Loucy (cell line): Measurements from ENCODE around the gene SLC39A11.
"Not testable (repeated sequence)": the region's sequence is repeated elsewhere in the genome, so short reads cannot be mapped to it uniquely, and the experiment has no call there.

ENCODE experiments used
- H2AFZ ChIP-seq: fragments of 200-600 bp; sonication (generic); 2 replicates; pipeline ENCODE4 v1.6.0; 2016; ENCODE audit warnings: antibody characterized with exemption, mild to moderate bottlenecking, low read length, moderate library complexity
- H3F3A ChIP-seq: fragments of 200-600 bp; 2 replicates; pipeline ENCODE4 v1.6.0; 2016; ENCODE audit warnings: antibody characterized with exemption, low read depth, mild to moderate bottlenecking
- H3K27me3 ChIP-seq: fragments of 200-600 bp; sonication (generic); 2 replicates; pipeline ENCODE4 v1.6.1; 2014; ENCODE audit warnings: low read length, mild to moderate bottlenecking; ENCODE audit not compliant: insufficient read depth, poor library complexity, severe bottlenecking
- H3K36me3 ChIP-seq: fragments of 200-600 bp; sonication (generic); 2 replicates; pipeline ENCODE4 v1.6.1; 2016; ENCODE audit warnings: low read length; ENCODE audit not compliant: insufficient read depth
- H3K4me1 ChIP-seq: fragments of 200-600 bp; sonication (generic); 2 replicates; pipeline ENCODE4 v1.5.1; 2014; ENCODE audit warnings: low read length, mild to moderate bottlenecking; ENCODE audit not compliant: insufficient read depth, poor library complexity, severe bottlenecking
- H3K4me2 ChIP-seq: fragments of 200-600 bp; sonication (generic); 2 replicates; pipeline ENCODE4 v1.6.0; 2014; ENCODE audit warnings: antibody characterized with exemption, low read length, low read depth, mild to moderate bottlenecking; ENCODE audit not compliant: poor library complexity, severe bottlenecking
- H3K4me3 ChIP-seq: fragments of 200-600 bp; sonication (generic); 2 replicates; pipeline ENCODE4 v1.5.1; 2014; ENCODE audit warnings: low read length, mild to moderate bottlenecking, mixed read lengths; ENCODE audit not compliant: poor library complexity, severe bottlenecking
- H3K79me2 ChIP-seq: fragments of 200-600 bp; sonication (generic); 2 replicates; pipeline ENCODE4 v1.6.1; 2014; ENCODE audit warnings: low read length; ENCODE audit not compliant: insufficient read depth
- H3K9ac ChIP-seq: fragments of 200-600 bp; sonication (generic); 2 replicates; pipeline ENCODE4 v1.6.0; 2014; ENCODE audit warnings: mild to moderate bottlenecking, low read depth, low read length, moderate library complexity; ENCODE audit not compliant: poor library complexity, severe bottlenecking
- H3K9me2 ChIP-seq: fragments of 200-600 bp; sonication (generic); replicated peaks from 2 replicates; pipeline ENCODE4 v1.6.1; 2016; ENCODE audit warnings: low read depth, low read length, mixed read lengths
- H3K9me3 ChIP-seq: fragments of 200-600 bp; sonication (generic); 2 replicates; pipeline ENCODE4 v1.6.1; 2014; ENCODE audit warnings: mild to moderate bottlenecking, antibody characterized with exemption, low read length, low read depth; ENCODE audit not compliant: insufficient read depth
- H4K20me1 ChIP-seq: fragments of 200-600 bp; sonication (generic); 2 replicates; pipeline ENCODE4 v1.6.0; 2014; ENCODE audit warnings: antibody characterized with exemption, low read length, mild to moderate bottlenecking; ENCODE audit not compliant: insufficient read depth, poor library complexity, severe bottlenecking
- CTCF ChIP-seq: fragments of 200-600 bp; sonication (generic); conservative IDR thresholded peaks from 2 replicates; pipeline ENCODE4 v1.5.1; 2014; ENCODE audit warnings: mild to moderate bottlenecking, antibody characterized with exemption, low read length
- EZH2phosphoT487 ChIP-seq: fragments of 200-600 bp; IDR thresholded peaks from 2 replicates; pipeline ENCODE4 v1.6.1; 2018; ENCODE audit warnings: antibody characterized with exemption, mild to moderate bottlenecking, moderate library complexity, borderline replicate concordance

The SLC39A11 gene

DNA sequence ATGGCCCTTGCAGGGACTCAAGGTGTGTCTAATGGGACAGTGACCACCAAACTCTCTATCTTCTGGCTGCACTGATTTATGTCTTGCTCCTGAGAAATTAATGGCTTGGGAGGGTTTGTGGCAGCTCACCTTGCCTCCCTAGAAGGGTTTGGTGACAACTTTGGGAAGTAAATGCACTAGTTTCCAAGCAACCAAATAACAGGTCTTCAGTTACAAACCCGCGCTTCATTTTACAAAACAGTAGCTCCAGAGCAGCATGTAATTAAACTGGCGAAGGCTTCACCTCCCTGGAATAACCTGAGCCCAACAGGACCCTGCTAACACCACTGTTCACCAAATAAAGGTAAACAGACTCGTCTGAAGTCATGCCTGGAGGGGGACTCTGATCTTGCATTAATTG lies 318.3 kb downstream of the SLC39A11 start:
- Histone ChIP-seq H4K20me1 (no peaks in the 10 kb centered on the region), H3K4me1 (no peaks in the 10 kb centered on the region), H3K9me3 (no peaks in the 10 kb centered on the region), H3K4me2 (no peak overlapping the region), H3K4me3 (no peak overlapping the region), H3K79me2 (no peaks in the 10 kb centered on the region), H3F3A (no peaks in the 10 kb centered on the region), H3K9ac (no peak overlapping the region), H3K27me3 (no peaks in the 10 kb centered on the region), H3K36me3 (no peaks in the 10 kb centered on the region), H2AFZ (no peak overlapping the region), H3K9me2 (no peaks in the 10 kb centered on the region)
- no peak for TF ChIP-seq CTCF
- TF ChIP-seq EZH2phosphoT487 = no peak

GRCh38 chr17:72773225-72773624 lies 319.3 kb downstream of the SLC39A11 start:
- H3K36me3 ChIP-seq = not testable (repeated sequence)

GRCh38 chr17:72772331-72772821 lies 320.1 kb downstream of the SLC39A11 start:
- Histone ChIP-seq H3K9ac (no peak overlapping the region), H3K9me2 (no peaks in the 10 kb centered on the region), H3K27me3 (no peaks in the 10 kb centered on the region), H3K9me3 (no peaks in the 10 kb centered on the region), H3K4me1 (no peaks in the 10 kb centered on the region), H3K79me2 (no peaks in the 10 kb centered on the region), H3K36me3 (no peaks in the 10 kb centered on the region), H4K20me1 (no peaks in the 10 kb centered on the region), H3F3A (no peaks in the 10 kb centered on the region), H3K4me3 (no peak overlapping the region), H3K4me2 (no peak overlapping the region), H2AFZ (no peak overlapping the region)
- TF ChIP-seq EZH2phosphoT487 (no peak), CTCF (no peak)

More at GRCh38 chr17:72773225-72773624, 319.3 kb downstream of the SLC39A11 start:
- H3K9me3 ChIP-seq, H3K9ac ChIP-seq, H3K79me2 ChIP-seq, H3K9me2 ChIP-seq, H4K20me1 ChIP-seq, H3K4me3 ChIP-seq, H2AFZ ChIP-seq, H3K4me2 ChIP-seq, H3K27me3 ChIP-seq, H3F3A ChIP-seq, H3K4me1 ChIP-seq: not testable (repeated sequence)

DNA sequence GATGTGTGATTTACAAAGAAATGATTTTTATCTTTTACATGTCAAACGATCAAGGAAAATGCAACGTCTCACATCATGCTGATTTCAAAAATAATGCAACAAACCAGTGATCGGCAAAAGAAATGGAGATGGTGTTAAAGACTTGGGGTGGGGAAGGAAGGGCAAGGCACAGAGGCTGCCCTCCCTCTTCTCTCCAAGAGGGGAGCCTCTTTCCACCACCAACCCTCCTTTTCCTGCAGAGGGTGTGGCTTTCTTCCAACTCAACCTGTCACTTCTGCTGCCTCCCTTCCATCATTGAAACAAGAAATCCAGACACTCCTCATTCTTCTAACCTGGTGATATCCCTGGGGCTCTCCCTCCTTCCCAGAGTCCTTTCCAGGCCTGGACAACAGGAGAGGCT lies 320.8 kb downstream of the SLC39A11 start:
- Histone ChIP-seq H3K9me2 (no peaks in the 10 kb centered on the region), H3F3A (no peaks in the 10 kb centered on the region), H3K4me3 (no peak overlapping the region), H4K20me1 (no peaks in the 10 kb centered on the region), H3K9me3 (no peaks in the 10 kb centered on the region), H3K79me2 (no peaks in the 10 kb centered on the region), H3K36me3 (no peaks in the 10 kb centered on the region), H2AFZ (no peak overlapping the region), H3K4me1 (no peaks in the 10 kb centered on the region), H3K4me2 (no peak overlapping the region), H3K27me3 (no peaks in the 10 kb centered on the region), H3K9ac (no peak overlapping the region)
- no peak for TF ChIP-seq EZH2phosphoT487
- TF ChIP-seq CTCF = no peak
